ENCODE measurements around the gene SPIN4. TPM values are rescaled to one million over a fixed set of nuclear protein-coding genes. Genes with fewer than 3 reads are reported as not detected.

SPIN4 gene
- total RNA-seq, 4 donors from 2014 or later = 2.3 to 3.9 (median 3.4) TPM

DNA sequence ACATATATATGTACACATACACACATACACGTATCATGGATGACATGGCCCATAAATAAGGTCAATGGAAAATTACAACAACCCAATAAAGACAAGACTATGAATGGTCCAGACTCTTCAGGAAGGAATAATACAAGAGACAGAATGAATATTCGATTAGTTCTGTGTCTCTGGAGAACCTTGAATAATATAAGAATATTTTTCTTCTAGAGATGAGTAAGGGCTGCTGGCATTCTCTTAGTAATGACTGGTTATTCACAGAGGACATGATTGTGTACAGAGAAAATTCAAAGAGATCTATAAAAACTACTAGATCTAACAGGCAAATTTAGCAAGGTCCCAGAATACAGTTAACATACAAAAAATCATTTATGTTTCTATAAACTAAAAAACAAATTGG, 23.3 kb downstream of the SPIN4 start:
- TF ChIP-seq POLR2A (IDR thresholded peaks at IDR 0.05) = no peak
- 81 to 100% methylated on average over 2 of the region's 2 CpGs for WGBS, 2 donors
- no peak overlapping the region for H3K4me3 ChIP-seq (ENCODE audit: low read depth, poor library complexity, severe bottlenecking)
- intact Hi-C loops (cut with DNase I; ENCODE audit: low total_unique reads) = no loop called here
- DNase-seq (ENCODE audit: low spot score in 2 of 2) = no peak

DNA sequence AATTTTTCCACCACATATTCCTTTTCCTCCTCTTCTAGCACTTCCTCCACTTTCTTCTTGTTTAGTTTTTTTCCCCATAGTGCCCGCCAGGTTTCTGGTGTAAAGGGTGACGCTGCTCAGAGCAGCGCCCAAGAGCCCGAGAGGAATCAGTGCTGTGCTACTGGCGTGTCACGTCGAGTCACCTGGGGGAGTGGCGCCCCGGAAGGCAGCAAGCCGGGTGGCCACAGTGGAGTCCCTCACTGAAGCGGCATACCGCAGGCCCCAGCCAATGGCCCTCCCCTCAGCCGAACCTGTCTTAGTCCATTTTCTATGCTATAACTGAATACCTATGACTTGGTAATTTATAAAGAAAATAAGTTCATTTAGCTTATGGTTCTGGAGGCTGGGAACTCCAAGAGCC, 51.5 kb downstream of the SPIN4 start:
- intact Hi-C loops (cut with DNase I; ENCODE audit: low total_unique reads) = no loop called here
- H3K4me3 ChIP-seq (ENCODE audit: low read depth, poor library complexity, severe bottlenecking) = no peak overlapping the region
- no peak for DNase-seq (ENCODE audit: low spot score in 2 of 2)
- WGBS, 2 donors = 91 to 97% methylated on average over 13 of the region's 13 CpGs
- TF ChIP-seq, protein P1, sequence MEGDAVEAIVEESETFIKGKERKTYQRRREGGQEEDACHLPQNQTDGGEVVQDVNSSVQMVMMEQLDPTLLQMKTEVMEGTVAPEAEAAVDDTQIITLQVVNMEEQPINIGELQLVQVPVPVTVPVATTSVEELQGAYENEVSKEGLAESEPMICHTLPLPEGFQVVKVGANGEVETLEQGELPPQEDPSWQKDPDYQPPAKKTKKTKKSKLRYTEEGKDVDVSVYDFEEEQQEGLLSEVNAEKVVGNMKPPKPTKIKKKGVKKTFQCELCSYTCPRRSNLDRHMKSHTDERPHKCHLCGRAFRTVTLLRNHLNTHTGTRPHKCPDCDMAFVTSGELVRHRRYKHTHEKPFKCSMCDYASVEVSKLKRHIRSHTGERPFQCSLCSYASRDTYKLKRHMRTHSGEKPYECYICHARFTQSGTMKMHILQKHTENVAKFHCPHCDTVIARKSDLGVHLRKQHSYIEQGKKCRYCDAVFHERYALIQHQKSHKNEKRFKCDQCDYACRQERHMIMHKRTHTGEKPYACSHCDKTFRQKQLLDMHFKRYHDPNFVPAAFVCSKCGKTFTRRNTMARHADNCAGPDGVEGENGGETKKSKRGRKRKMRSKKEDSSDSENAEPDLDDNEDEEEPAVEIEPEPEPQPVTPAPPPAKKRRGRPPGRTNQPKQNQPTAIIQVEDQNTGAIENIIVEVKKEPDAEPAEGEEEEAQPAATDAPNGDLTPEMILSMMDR (IDR thresholded peaks at IDR 0.05) = no peak
- no peak for TF ChIP-seq POLR2A (IDR thresholded peaks at IDR 0.05)

Measured in lower leg skin (tissue), 4 donors.